WTC11 (cell line): ENCODE measurements around the gene SCD5. TPM values are rescaled to one million over a fixed set of nuclear protein-coding genes. Genes with fewer than 3 reads are reported as not detected.
A peak's percentile ranks its signal among the peaks of the same experiment; 100 is the strongest.

Source experiments
- ATAC-seq: fragments of 200-7000 bp; cut with Tn5 transposase; 2 replicates; pipeline ENCODE4 v1.10.0; 2021; ENCODE audit warnings: mild to moderate bottlenecking, moderate library complexity
- CTCF ChIA-PET: fragments of 300-600 bp; sonication (Branson Sonifier 250); formaldehyde crosslinking; loops from one replicate; lab custom pipeline; 2021; ENCODE audit warnings: antibody characterized with exemption; lab: Charles Lee
- POLR2A ChIA-PET: fragments of 350-600 bp; sonication (Branson Sonifier 250); formaldehyde crosslinking; loops from one replicate; lab custom pipeline; 2021; ENCODE audit warnings: antibody characterized with exemption; lab: Charles Lee
- DNase-seq: peaks from one replicate; pipeline ENCODE4 v3.0.0; 2021; ENCODE audit warnings: low spot score
- H3K27ac Mint-ChIP-seq: 2 replicates; pipeline ENCODE4 v1.8.0; 2021; ENCODE audit warnings: mixed read lengths
- H3K27me3 Mint-ChIP-seq: 2 replicates; pipeline ENCODE4 v1.8.0; 2021; ENCODE audit warnings: low read depth, mild to moderate bottlenecking, moderate library complexity, mixed read lengths
- H3K36me3 Mint-ChIP-seq: 2 replicates; pipeline ENCODE4 v1.8.0; 2021; ENCODE audit warnings: mixed read lengths
- H3K4me1 Mint-ChIP-seq: 2 replicates; pipeline ENCODE4 v1.8.0; 2022; ENCODE audit warnings: mixed read lengths
- H3K4me3 Mint-ChIP-seq: 2 replicates; pipeline ENCODE4 v1.8.0; 2021; ENCODE audit warnings: mild to moderate bottlenecking, moderate library complexity, mixed read lengths
- H3K9me3 Mint-ChIP-seq: 2 replicates; pipeline ENCODE4 v1.8.0; 2021; ENCODE audit warnings: mixed read lengths
- ETV6 ChIP-seq: sonication (generic); formaldehyde crosslinking; IDR thresholded peaks from 2 replicates; pipeline ENCODE4 v1.8.1; 2022; ENCODE audit warnings: mild to moderate bottlenecking, missing genetic modification reagents
- FOXJ3 ChIP-seq: sonication (generic); formaldehyde crosslinking; IDR thresholded peaks from 2 replicates; pipeline ENCODE4 v1.9.0; 2021; ENCODE audit warnings: missing genetic modification reagents, mild to moderate bottlenecking, borderline replicate concordance
- JAZF1 ChIP-seq: fragments of 250-450 bp; sonication (Bioruptor Pico); IDR thresholded peaks from 2 replicates; pipeline ENCODE4 v1.9.0; 2021; ENCODE audit warnings: moderate library complexity, mild to moderate bottlenecking, inconsistent platforms
- JUN ChIP-seq: sonication (generic); formaldehyde crosslinking; IDR thresholded peaks from 2 replicates; pipeline ENCODE4 v1.8.0; 2023; ENCODE audit warnings: mild to moderate bottlenecking, missing genetic modification reagents
- NFATC4 ChIP-seq: fragments of 250-450 bp; sonication (Bioruptor Pico); IDR thresholded peaks from 2 replicates; pipeline ENCODE4 v1.9.0; 2021; ENCODE audit warnings: mild to moderate bottlenecking
- NFE2L1 ChIP-seq: sonication (generic); formaldehyde crosslinking; IDR thresholded peaks from 2 replicates; pipeline ENCODE4 v1.8.1; 2023; ENCODE audit warnings: missing genetic modification reagents
- PRRX2 ChIP-seq: fragments of 250-450 bp; sonication (Bioruptor Pico); IDR thresholded peaks from 2 replicates; pipeline ENCODE4 v1.8.0; 2021; ENCODE audit warnings: mild to moderate bottlenecking
- SOX15 ChIP-seq: fragments of 250-450 bp; sonication (Bioruptor Pico); IDR thresholded peaks from 2 replicates; pipeline ENCODE4 v1.9.0; 2021; ENCODE audit warnings: mild to moderate bottlenecking
- TEAD1 ChIP-seq: sonication (generic); formaldehyde crosslinking; IDR thresholded peaks from 2 replicates; pipeline ENCODE4 v1.8.0; 2022; ENCODE audit warnings: mild to moderate bottlenecking, missing genetic modification reagents
- ZBTB21 ChIP-seq: sonication (generic); formaldehyde crosslinking; IDR thresholded peaks from 2 replicates; pipeline ENCODE4 v1.8.1; 2023; ENCODE audit warnings: mild to moderate bottlenecking, missing genetic modification reagents, borderline replicate concordance
- ZNF219 ChIP-seq: sonication (generic); formaldehyde crosslinking; IDR thresholded peaks from 2 replicates; pipeline ENCODE4 v1.8.0; 2023; ENCODE audit warnings: missing genetic modification reagents, mild to moderate bottlenecking, borderline replicate concordance
- total RNA-seq: library from RNA; stranded (reverse); gene quantifications from 3 replicates; pipeline ENCODE4 v1.2.3, GENCODE V29; 2021
- TF ChIP-seq, protein P1 (sequence below): fragments of 200-600 bp; IDR thresholded peaks from 2 replicates; pipeline ENCODE4 v1.8.0; 2022; ENCODE audit warnings: antibody characterized with exemption
- TF ChIP-seq, protein P2 (sequence below): sonication (generic); formaldehyde crosslinking; IDR thresholded peaks from 2 replicates; pipeline ENCODE4 v1.8.0; 2022; ENCODE audit warnings: mild to moderate bottlenecking, missing genetic modification reagents
- TF ChIP-seq, protein P3 (sequence below): sonication (generic); formaldehyde crosslinking; IDR thresholded peaks from 2 replicates; pipeline ENCODE4 v1.8.0; 2022; ENCODE audit warnings: mild to moderate bottlenecking, missing genetic modification reagents
- TF ChIP-seq, protein P4 (sequence below): sonication (generic); formaldehyde crosslinking; IDR thresholded peaks from 2 replicates; pipeline ENCODE4 v1.8.1; 2023; ENCODE audit warnings: mild to moderate bottlenecking, missing genetic modification reagents, moderate library complexity
- TF ChIP-seq, protein P5 (sequence below): fragments of 250-450 bp; sonication (Bioruptor Pico); IDR thresholded peaks from 2 replicates; pipeline ENCODE4 v1.9.0; 2021; ENCODE audit warnings: mild to moderate bottlenecking
- TF ChIP-seq, protein P6 (sequence below): fragments of 250-450 bp; sonication (Bioruptor Pico); conservative IDR thresholded peaks from 2 replicates; pipeline ENCODE4 v1.9.0; 2021; ENCODE audit warnings: mild to moderate bottlenecking
- TF ChIP-seq, protein P7 (sequence below): fragments of 250-450 bp; sonication (Bioruptor Pico); IDR thresholded peaks from 2 replicates; pipeline ENCODE4 v1.9.0; 2021; ENCODE audit warnings: mild to moderate bottlenecking, borderline replicate concordance
- TF ChIP-seq, protein P8 (sequence below): sonication (generic); formaldehyde crosslinking; conservative IDR thresholded peaks from 2 replicates; pipeline ENCODE4 v1.8.1; 2023; ENCODE audit warnings: mild to moderate bottlenecking, low read depth, missing genetic modification reagents, moderate library complexity

SCD5 gene
- total RNA-seq, 1 experiment from 2014 or later = 6.3 TPM

DNA sequence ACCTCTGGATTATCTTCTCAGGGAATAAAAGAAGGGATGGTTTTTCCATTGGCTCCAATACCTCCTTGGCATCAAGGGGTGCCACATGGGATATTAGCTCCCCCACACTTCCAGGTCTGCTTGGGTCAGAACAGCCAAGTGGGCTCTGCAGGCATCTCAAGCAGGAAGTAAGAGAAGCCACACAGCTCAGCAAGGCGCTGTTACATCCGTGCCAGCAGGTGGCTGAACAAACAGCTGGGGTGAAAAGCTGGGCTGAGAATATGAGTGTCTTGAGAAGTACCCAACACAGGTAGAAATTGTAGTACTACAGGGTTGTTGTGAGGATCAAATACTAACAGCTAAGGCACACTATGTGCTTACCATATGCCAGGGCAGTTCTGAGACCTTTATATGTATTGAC lies 160.1 kb downstream of the SCD5 start (continued):
- TF ChIP-seq, protein P1, sequence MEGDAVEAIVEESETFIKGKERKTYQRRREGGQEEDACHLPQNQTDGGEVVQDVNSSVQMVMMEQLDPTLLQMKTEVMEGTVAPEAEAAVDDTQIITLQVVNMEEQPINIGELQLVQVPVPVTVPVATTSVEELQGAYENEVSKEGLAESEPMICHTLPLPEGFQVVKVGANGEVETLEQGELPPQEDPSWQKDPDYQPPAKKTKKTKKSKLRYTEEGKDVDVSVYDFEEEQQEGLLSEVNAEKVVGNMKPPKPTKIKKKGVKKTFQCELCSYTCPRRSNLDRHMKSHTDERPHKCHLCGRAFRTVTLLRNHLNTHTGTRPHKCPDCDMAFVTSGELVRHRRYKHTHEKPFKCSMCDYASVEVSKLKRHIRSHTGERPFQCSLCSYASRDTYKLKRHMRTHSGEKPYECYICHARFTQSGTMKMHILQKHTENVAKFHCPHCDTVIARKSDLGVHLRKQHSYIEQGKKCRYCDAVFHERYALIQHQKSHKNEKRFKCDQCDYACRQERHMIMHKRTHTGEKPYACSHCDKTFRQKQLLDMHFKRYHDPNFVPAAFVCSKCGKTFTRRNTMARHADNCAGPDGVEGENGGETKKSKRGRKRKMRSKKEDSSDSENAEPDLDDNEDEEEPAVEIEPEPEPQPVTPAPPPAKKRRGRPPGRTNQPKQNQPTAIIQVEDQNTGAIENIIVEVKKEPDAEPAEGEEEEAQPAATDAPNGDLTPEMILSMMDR = no peak
- TF ChIP-seq, protein P2, sequence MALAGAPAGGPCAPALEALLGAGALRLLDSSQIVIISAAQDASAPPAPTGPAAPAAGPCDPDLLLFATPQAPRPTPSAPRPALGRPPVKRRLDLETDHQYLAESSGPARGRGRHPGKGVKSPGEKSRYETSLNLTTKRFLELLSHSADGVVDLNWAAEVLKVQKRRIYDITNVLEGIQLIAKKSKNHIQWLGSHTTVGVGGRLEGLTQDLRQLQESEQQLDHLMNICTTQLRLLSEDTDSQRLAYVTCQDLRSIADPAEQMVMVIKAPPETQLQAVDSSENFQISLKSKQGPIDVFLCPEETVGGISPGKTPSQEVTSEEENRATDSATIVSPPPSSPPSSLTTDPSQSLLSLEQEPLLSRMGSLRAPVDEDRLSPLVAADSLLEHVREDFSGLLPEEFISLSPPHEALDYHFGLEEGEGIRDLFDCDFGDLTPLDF (CRISPR knock-in tag) = no peak
- no peak for TF ChIP-seq FOXJ3
- no peak for TF ChIP-seq ZNF219
- TF ChIP-seq, protein P3, sequence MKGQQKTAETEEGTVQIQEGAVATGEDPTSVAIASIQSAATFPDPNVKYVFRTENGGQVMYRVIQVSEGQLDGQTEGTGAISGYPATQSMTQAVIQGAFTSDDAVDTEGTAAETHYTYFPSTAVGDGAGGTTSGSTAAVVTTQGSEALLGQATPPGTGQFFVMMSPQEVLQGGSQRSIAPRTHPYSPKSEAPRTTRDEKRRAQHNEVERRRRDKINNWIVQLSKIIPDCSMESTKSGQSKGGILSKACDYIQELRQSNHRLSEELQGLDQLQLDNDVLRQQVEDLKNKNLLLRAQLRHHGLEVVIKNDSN (CRISPR knock-in tag) = no peak
- TF ChIP-seq, protein P4, sequence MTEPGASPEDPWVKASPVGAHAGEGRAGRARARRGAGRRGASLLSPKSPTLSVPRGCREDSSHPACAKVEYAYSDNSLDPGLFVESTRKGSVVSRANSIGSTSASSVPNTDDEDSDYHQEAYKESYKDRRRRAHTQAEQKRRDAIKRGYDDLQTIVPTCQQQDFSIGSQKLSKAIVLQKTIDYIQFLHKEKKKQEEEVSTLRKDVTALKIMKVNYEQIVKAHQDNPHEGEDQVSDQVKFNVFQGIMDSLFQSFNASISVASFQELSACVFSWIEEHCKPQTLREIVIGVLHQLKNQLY = no peak
- TF ChIP-seq, all 79 proteins: peak for 0

DNA sequence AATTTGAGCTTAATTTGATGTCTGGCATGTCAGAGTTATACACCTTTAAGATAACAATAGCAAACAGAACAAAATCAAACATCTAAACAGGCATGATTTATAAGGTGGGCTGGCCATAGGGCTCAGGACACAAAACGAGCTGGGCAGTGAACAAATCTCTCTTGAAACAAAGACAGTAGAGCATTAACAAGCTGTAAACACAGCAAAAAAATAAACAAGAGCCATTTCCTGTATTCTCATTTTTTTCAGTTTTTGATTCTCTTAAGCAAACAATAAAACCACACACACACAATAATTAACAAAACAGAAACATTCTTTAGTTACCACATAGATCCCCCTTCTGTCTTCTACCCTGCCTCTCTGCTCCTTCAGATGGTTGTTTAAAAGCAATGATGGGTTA lies 168.5 kb downstream of the SCD5 start:
- DNase-seq = no peak
- CTCF ChIA-PET = no interaction called here
- Mint-ChIP-seq H3K36me3 (no peaks in the 10 kb centered on the region), H3K4me3 (no peak overlapping the region), H3K4me1 (peaks cover 9% of the 10 kb centered on the region), H3K9me3 (peaks cover 5% of the 10 kb centered on the region), H3K27ac (no peak overlapping the region), H3K27me3 (no peaks in the 10 kb centered on the region)
- POLR2A ChIA-PET = no interaction called here
- no peak for ATAC-seq
- TF ChIP-seq ETV6 (CRISPR knock-in tag) = no peak
- no peak for TF ChIP-seq PRRX2

DNA sequence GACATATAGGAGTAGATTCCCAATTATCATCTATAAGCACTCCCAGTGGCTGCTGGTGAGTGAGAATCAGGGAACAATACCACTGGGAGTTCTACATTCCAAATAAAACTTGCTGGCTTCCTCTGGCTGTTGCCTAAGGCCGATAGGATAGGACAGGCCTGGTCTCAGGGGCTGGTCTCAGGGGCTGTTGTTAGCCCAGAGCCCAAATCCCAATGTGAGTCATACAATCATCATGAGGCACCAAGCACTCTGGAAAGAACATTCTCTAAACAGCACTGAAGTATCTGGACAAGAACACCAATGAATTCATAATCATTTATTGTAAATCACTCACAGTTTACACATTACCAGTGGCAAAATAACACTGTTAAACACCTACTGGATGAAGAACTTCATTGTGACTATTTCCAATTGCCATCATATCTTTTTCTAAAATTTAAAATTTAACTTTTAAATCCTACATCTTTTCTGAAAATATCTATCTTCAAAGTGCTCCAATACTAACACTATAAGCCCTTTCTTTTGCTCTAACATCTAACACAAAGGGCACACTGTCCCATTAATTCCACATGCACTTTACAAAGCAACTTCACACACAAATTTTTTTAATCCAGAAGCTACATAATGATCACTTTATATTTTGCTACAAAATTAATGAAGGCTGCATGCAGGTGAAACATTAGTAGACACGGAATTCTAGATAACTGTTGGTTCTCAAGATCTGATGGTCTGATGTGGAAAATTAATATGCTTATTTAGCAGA lies 169.2 kb downstream of the SCD5 start:
- H3K36me3 Mint-ChIP-seq = no peaks in the 10 kb centered on the region
- POLR2A ChIA-PET = no interaction called here
- peak; percentile 71 for ATAC-seq
- no peaks in the 10 kb centered on the region for H3K27me3 Mint-ChIP-seq
- H3K9me3 Mint-ChIP-seq = peaks cover 5% of the 10 kb centered on the region
- H3K27ac Mint-ChIP-seq = no peak overlapping the region
- CTCF ChIA-PET = no interaction called here
- TF ChIP-seq, protein P5, sequence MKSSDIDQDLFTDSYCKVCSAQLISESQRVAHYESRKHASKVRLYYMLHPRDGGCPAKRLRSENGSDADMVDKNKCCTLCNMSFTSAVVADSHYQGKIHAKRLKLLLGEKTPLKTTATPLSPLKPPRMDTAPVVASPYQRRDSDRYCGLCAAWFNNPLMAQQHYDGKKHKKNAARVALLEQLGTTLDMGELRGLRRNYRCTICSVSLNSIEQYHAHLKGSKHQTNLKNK (CRISPR knock-in tag) = no peak
- TF ChIP-seq SOX15 (CRISPR knock-in tag) (no peak), JAZF1 (CRISPR knock-in tag) (no peak), NFE2L1 (no peak), ZBTB21 (CRISPR knock-in tag) (no peak), TEAD1 (CRISPR knock-in tag) (no peak), JUN (no peak), NFATC4 (no peak)
- TF ChIP-seq, protein P6, sequence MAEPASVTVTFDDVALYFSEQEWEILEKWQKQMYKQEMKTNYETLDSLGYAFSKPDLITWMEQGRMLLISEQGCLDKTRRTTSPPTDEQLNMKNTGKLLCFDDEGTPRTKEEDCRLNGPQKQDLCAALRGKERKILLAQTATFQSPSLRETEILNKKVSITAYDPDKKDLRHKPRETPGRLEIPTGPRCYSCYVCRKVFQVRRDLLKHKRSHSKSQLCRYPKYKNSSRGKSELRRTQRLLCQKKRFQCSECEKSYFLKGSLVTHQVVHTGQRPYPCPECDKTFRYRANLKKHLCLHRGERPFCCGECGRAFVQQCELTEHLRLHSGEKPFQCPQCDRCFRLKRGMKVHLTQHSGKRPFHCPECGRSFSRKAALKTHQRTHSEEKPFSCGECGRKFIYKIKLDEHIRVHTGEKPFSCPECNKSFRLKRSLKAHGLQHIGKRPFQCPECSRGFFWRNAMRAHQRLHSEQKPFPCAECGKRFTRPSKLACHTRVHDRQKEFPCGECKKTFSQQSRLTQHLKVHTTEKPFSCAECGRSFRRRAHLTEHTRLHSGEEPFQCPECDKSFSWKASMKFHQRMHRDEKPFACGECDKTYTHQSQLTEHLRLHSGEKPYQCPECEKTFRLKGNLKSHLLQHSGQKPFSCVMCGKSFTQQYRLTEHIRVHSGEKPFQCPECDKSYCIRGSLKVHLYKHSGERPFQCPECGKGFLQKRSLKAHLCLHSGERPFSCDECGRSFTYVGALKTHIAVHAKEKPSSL (CRISPR knock-in tag) = no peak
- TF ChIP-seq, protein P7, sequence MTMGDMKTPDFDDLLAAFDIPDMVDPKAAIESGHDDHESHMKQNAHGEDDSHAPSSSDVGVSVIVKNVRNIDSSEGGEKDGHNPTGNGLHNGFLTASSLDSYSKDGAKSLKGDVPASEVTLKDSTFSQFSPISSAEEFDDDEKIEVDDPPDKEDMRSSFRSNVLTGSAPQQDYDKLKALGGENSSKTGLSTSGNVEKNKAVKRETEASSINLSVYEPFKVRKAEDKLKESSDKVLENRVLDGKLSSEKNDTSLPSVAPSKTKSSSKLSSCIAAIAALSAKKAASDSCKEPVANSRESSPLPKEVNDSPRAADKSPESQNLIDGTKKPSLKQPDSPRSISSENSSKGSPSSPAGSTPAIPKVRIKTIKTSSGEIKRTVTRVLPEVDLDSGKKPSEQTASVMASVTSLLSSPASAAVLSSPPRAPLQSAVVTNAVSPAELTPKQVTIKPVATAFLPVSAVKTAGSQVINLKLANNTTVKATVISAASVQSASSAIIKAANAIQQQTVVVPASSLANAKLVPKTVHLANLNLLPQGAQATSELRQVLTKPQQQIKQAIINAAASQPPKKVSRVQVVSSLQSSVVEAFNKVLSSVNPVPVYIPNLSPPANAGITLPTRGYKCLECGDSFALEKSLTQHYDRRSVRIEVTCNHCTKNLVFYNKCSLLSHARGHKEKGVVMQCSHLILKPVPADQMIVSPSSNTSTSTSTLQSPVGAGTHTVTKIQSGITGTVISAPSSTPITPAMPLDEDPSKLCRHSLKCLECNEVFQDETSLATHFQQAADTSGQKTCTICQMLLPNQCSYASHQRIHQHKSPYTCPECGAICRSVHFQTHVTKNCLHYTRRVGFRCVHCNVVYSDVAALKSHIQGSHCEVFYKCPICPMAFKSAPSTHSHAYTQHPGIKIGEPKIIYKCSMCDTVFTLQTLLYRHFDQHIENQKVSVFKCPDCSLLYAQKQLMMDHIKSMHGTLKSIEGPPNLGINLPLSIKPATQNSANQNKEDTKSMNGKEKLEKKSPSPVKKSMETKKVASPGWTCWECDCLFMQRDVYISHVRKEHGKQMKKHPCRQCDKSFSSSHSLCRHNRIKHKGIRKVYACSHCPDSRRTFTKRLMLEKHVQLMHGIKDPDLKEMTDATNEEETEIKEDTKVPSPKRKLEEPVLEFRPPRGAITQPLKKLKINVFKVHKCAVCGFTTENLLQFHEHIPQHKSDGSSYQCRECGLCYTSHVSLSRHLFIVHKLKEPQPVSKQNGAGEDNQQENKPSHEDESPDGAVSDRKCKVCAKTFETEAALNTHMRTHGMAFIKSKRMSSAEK (CRISPR knock-in tag) = no peak
- TF ChIP-seq, protein P8, sequence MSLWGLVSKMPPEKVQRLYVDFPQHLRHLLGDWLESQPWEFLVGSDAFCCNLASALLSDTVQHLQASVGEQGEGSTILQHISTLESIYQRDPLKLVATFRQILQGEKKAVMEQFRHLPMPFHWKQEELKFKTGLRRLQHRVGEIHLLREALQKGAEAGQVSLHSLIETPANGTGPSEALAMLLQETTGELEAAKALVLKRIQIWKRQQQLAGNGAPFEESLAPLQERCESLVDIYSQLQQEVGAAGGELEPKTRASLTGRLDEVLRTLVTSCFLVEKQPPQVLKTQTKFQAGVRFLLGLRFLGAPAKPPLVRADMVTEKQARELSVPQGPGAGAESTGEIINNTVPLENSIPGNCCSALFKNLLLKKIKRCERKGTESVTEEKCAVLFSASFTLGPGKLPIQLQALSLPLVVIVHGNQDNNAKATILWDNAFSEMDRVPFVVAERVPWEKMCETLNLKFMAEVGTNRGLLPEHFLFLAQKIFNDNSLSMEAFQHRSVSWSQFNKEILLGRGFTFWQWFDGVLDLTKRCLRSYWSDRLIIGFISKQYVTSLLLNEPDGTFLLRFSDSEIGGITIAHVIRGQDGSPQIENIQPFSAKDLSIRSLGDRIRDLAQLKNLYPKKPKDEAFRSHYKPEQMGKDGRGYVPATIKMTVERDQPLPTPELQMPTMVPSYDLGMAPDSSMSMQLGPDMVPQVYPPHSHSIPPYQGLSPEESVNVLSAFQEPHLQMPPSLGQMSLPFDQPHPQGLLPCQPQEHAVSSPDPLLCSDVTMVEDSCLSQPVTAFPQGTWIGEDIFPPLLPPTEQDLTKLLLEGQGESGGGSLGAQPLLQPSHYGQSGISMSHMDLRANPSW (CRISPR knock-in tag) = no peak
- TF ChIP-seq, all 79 proteins: peak for 0
- H3K4me1 Mint-ChIP-seq = peaks cover 9% of the 10 kb centered on the region
- no peak overlapping the region for H3K4me3 Mint-ChIP-seq
- no peak for DNase-seq
